GM23338 (cell line): Measurements from ENCODE around the gene DGKG. TPM values are rescaled to one million over a fixed set of nuclear protein-coding genes. Genes with fewer than 3 reads are reported as not detected.

Source experiments
- ATAC-seq: fragments of 200-7000 bp; cut with Tn5 transposase; 3 replicates; pipeline ENCODE4 v1.9.1; 2020
- DNase-seq: peaks from one replicate; pipeline ENCODE4 v3.0.0-alpha.2; 2015; ENCODE audit warnings: low spot score
- H2AFZ ChIP-seq: fragments of 200-600 bp; sonication (generic); 2 replicates; pipeline ENCODE4 v1.8.0; 2016; ENCODE audit warnings: antibody characterized with exemption, mild to moderate bottlenecking, moderate library complexity
- H3F3A ChIP-seq: fragments of 200-600 bp; sonication (generic); replicated peaks from 2 replicates; pipeline ENCODE4 v1.8.0; 2017; ENCODE audit warnings: antibody characterized with exemption, mixed run types, low read depth
- H3K27ac ChIP-seq: fragments of 200-600 bp; sonication (generic); 2 replicates; pipeline ENCODE4 v1.6.1; 2016; ENCODE audit warnings: low read depth
- H3K27me3 ChIP-seq: fragments of 200-600 bp; sonication (generic); 2 replicates; pipeline ENCODE4 v1.8.0; 2016; ENCODE audit warnings: mild to moderate bottlenecking, mixed run types, moderate library complexity; ENCODE audit not compliant: insufficient read depth
- H3K36me3 ChIP-seq: fragments of 200-600 bp; sonication (generic); 2 replicates; pipeline ENCODE4 v1.8.0; 2016; ENCODE audit warnings: mild to moderate bottlenecking; ENCODE audit not compliant: insufficient read depth
- H3K4me1 ChIP-seq: fragments of 200-600 bp; sonication (generic); 2 replicates; pipeline ENCODE4 v1.8.0; 2016; ENCODE audit warnings: mild to moderate bottlenecking, moderate library complexity; ENCODE audit not compliant: insufficient read depth
- H3K4me2 ChIP-seq: fragments of 200-600 bp; sonication (generic); 2 replicates; pipeline ENCODE4 v1.7.1; 2017; ENCODE audit warnings: mixed run types
- H3K4me3 ChIP-seq: fragments of 200-600 bp; sonication (generic); 2 replicates; pipeline ENCODE4 v1.6.1; 2016; ENCODE audit warnings: mixed run types
- H3K79me2 ChIP-seq: fragments of 200-600 bp; sonication (generic); replicated peaks from 2 replicates; pipeline ENCODE4 v1.8.0; 2017; ENCODE audit warnings: mild to moderate bottlenecking; ENCODE audit not compliant: insufficient read depth
- H3K9me2 ChIP-seq: fragments of 200-600 bp; sonication (generic); 2 replicates; pipeline ENCODE4 v1.8.0; 2017; ENCODE audit not compliant: insufficient read depth
- H4K20me1 ChIP-seq: fragments of 200-600 bp; sonication (generic); replicated peaks from 2 replicates; pipeline ENCODE4 v1.8.0; 2017; ENCODE audit warnings: mild to moderate bottlenecking; ENCODE audit not compliant: insufficient read depth
- H3K27ac Mint-ChIP-seq: 2 replicates; pipeline ENCODE4 v1.8.0; 2020; ENCODE audit warnings: inconsistent platforms, mild to moderate bottlenecking, moderate library complexity, mixed read lengths
- H3K27me3 Mint-ChIP-seq: 3 replicates; pipeline ENCODE4 v1.8.0; 2022; ENCODE audit warnings: low read depth, mild to moderate bottlenecking, moderate library complexity, mixed read lengths, inconsistent platforms; ENCODE audit not compliant: insufficient read depth, poor library complexity
- H3K36me3 Mint-ChIP-seq: 3 replicates; pipeline ENCODE4 v1.8.0; 2021; ENCODE audit warnings: low read depth, mild to moderate bottlenecking, inconsistent platforms, moderate library complexity, mixed read lengths
- H3K4me1 Mint-ChIP-seq: 3 replicates; pipeline ENCODE4 v1.8.0; 2020; ENCODE audit warnings: mild to moderate bottlenecking, inconsistent platforms, mixed read lengths
- H3K4me3 Mint-ChIP-seq: 3 replicates; pipeline ENCODE4 v1.8.0; 2021; ENCODE audit warnings: moderate library complexity, mild to moderate bottlenecking, inconsistent platforms, mixed read lengths
- H3K9me3 Mint-ChIP-seq: 3 replicates; pipeline ENCODE4 v1.8.0; 2020; ENCODE audit warnings: moderate library complexity, mild to moderate bottlenecking, inconsistent platforms, mixed read lengths
- ETS1 ChIP-seq: IDR thresholded peaks from 2 replicates; pipeline ENCODE4 v1.6.1; 2016; ENCODE audit warnings: antibody characterized with exemption
- EZH2phosphoT487 ChIP-seq: fragments of 200-600 bp; sonication (generic); IDR thresholded peaks from one replicate; pipeline ENCODE4 v1.8.1; 2018; ENCODE audit warnings: antibody characterized with exemption; ENCODE audit not compliant: unreplicated experiment
- NANOG ChIP-seq: IDR thresholded peaks from 2 replicates; pipeline ENCODE4 v1.6.1; 2016; ENCODE audit warnings: antibody characterized with exemption, borderline replicate concordance
- ZNF114 ChIP-seq: fragments of 250-450 bp; sonication (Bioruptor Pico); IDR thresholded peaks from 2 replicates; pipeline ENCODE4 v1.5.0; 2020; ENCODE audit warnings: mild to moderate bottlenecking, moderate library complexity
- ZNF462 ChIP-seq: fragments of 250-450 bp; sonication (Bioruptor Pico); IDR thresholded peaks from 2 replicates; pipeline ENCODE4 v1.5.0; 2020; ENCODE audit warnings: mild to moderate bottlenecking, moderate library complexity
- polyA plus RNA-seq: library from polyadenylated mRNA; unstranded; fragments of >200 nt; fragmentation: Nextera tagmentation; extraction: Ambion mirVana; gene quantifications from 2 replicates; pipeline ENCODE4 v1.2.1, GENCODE V29; 2016
- total RNA-seq: library from RNA; depleted of rRNA; stranded (reverse); fragments of >200 nt; shearing (Covaris generic); gene quantifications from 2 replicates; pipeline ENCODE4 v1.2.3, GENCODE V29; 2014

The DGKG gene
- total and polyA plus RNA-seq, 2 experiments from 2014 or later: 0.14 to 0.31 TPM

DNA sequence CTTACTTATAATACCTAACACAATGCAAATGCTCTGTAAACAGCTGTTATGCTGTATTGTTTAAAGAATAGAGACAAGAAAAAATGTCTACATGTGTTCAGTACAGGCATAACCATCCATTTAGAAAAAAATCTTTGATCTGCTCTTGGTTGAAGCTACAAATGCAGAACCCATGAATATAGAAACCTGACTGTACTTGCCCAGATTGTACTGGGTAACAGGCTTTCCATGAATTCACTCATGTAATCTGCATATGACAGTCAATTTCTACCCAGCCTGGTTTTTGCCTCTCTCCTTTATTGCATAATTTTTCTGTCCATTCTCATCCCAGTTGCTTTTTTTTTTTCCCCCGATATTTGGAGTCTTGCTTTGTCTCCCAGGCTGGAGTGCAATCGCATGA, 190.5 kb downstream of the DGKG start (continued):
- TF ChIP-seq ETS1 (no peak), EZH2phosphoT487 (no peak), NANOG (no peak)

DNA sequence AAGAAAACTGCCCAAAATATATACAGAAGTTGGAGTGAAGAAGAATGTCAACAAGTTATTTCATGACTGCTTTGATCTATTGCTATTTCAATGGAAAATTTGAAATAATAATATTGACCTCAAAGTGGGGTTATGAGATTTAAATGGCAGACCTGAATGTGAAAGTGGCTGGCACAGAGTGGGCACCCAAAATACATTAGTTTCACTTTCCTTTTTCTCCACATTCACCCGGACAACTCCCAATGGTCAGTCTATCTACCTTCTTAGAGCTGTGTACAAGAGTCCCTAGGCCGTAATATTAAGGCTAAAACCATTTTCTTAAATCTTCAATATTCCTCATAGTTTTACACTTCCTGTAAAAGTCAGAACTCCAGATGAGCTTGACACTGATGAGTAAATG, 191.5 kb downstream of the DGKG start:
- no peaks in the 10 kb centered on the region for H3K4me1 ChIP-seq
- no peak overlapping the region for H3K4me3 ChIP-seq
- H3K79me2 ChIP-seq: no peaks in the 10 kb centered on the region
- H3F3A ChIP-seq: no peaks in the 10 kb centered on the region
- Mint-ChIP-seq H3K36me3 (no peaks in the 10 kb centered on the region), H3K4me1 (no peaks in the 10 kb centered on the region), H3K27ac (no peak overlapping the region), H3K27me3 (peaks cover 3% of the 10 kb centered on the region), H3K4me3 (no peak overlapping the region), H3K9me3 (no peaks in the 10 kb centered on the region)
- TF ChIP-seq ZNF462 (CRISPR knock-in tag) (no peak), ZNF114 (CRISPR knock-in tag) (no peak)
- H3K27ac ChIP-seq: no peak overlapping the region
- H3K27me3 ChIP-seq: no peaks in the 10 kb centered on the region
- no peak for ATAC-seq
- H3K36me3 ChIP-seq: no peaks in the 10 kb centered on the region
- H4K20me1 ChIP-seq: no peaks in the 10 kb centered on the region
- H3K9me2 ChIP-seq: no peaks in the 10 kb centered on the region
- no peak overlapping the region for H3K4me2 ChIP-seq
- H2AFZ ChIP-seq: no peak overlapping the region
- no peak for DNase-seq
